ENCODE data around the gene ZFP30. TPM values are rescaled to one million over a fixed set of nuclear protein-coding genes. Genes with fewer than 3 reads are reported as not detected.
A peak's percentile ranks its signal among the peaks of the same experiment; 100 is the strongest.

ZFP30 gene
- total and polyA plus RNA-seq, 2 of the 13 experiments (the other 11 are each of a cell fraction or from before 2014, with no cell fraction given), result 3.4 to 19.2 TPM

DNA sequence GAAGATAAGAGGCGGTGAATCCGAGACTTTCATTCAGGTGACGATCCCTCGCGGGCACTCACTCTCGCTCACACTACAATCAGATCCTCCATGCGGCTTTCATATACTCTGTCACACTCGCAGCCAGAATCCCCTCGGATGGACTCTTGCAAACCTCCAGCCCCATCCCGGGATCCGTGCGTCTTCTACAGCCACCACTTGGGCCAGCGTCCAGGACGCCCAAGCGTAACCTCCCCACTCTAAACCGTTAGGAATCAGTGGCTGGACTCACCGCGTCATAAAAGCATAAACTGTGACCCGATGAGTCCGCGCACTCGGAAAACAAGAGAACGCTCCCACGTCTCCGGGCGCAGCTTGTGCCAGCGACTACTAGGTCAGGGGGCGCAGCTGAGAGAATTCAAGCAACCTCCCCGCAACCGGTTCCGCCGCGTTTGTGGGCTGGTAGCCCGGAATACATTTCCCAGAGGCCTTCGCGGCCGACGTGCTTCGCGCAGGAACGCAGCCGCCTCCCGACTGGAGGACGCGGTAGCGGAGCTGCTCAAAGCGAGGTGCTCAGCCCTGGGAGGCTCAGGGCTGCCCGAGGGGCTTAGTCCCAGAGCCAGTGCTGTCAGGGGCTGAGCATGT, 36.7 kb upstream of the ZFP30 start (continued):
- TF ChIP-seq, protein P1, sequence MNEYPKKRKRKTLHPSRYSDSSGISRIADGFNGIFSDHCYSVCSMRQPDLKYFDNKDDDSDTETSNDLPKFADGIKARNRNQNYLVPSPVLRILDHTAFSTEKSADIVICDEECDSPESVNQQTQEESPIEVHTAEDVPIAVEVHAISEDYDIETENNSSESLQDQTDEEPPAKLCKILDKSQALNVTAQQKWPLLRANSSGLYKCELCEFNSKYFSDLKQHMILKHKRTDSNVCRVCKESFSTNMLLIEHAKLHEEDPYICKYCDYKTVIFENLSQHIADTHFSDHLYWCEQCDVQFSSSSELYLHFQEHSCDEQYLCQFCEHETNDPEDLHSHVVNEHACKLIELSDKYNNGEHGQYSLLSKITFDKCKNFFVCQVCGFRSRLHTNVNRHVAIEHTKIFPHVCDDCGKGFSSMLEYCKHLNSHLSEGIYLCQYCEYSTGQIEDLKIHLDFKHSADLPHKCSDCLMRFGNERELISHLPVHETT (CRISPR knock-in tag; conservative IDR thresholded peaks at IDR 0.05), result peak; percentile 49; the same call in 1 of the 2 replicates
- TF ChIP-seq ZFP82 (CRISPR knock-in tag; IDR thresholded peaks at IDR 0.05; ENCODE audit: borderline replicate concordance) (0 out of 2 replicates have a peak, but pooled peaks have one; percentile 48), MYNN (CRISPR knock-in tag; IDR thresholded peaks at IDR 0.05; ENCODE audit: low read depth) (no peak), ZNF546 (CRISPR knock-in tag; conservative IDR thresholded peaks at IDR 0.05) (0 out of 2 replicates have a peak, but pooled peaks have one; percentile 57), ZNF589 (CRISPR knock-in tag; conservative IDR thresholded peaks at IDR 0.05) (no peak), XRCC5 (optimal IDR thresholded peaks at IDR 0.05; ENCODE audit: low read length) (no peak), ZSCAN30 (CRISPR knock-in tag; IDR thresholded peaks at IDR 0.05) (0 out of 2 replicates have a peak, but pooled peaks have one; percentile 26), ZBTB8A (CRISPR knock-in tag; IDR thresholded peaks at IDR 0.05; ENCODE audit: borderline replicate concordance, low read depth) (no peak), PAX8 (CRISPR knock-in tag; IDR thresholded peaks at IDR 0.05; ENCODE audit: borderline replicate concordance) (no peak), ZMYM4 (CRISPR knock-in tag; IDR thresholded peaks at IDR 0.05) (peak; percentile 91), ZNF234 (CRISPR knock-in tag; conservative IDR thresholded peaks at IDR 0.05) (no peak), STAT5B (CRISPR knock-in tag; IDR thresholded peaks at IDR 0.05) (no peak), ZMAT3 (CRISPR knock-in tag; conservative IDR thresholded peaks at IDR 0.05) (peak; percentile 68), NFKBIZ (CRISPR knock-in tag; IDR thresholded peaks at IDR 0.05) (peak; percentile 85), IKZF4 (CRISPR knock-in tag; IDR thresholded peaks at IDR 0.05; ENCODE audit: borderline replicate concordance, low read depth, not compliant biosample characterization) (no peak)
- TF ChIP-seq, protein P2, sequence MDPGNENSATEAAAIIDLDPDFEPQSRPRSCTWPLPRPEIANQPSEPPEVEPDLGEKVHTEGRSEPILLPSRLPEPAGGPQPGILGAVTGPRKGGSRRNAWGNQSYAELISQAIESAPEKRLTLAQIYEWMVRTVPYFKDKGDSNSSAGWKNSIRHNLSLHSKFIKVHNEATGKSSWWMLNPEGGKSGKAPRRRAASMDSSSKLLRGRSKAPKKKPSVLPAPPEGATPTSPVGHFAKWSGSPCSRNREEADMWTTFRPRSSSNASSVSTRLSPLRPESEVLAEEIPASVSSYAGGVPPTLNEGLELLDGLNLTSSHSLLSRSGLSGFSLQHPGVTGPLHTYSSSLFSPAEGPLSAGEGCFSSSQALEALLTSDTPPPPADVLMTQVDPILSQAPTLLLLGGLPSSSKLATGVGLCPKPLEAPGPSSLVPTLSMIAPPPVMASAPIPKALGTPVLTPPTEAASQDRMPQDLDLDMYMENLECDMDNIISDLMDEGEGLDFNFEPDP (CRISPR knock-in tag; conservative IDR thresholded peaks at IDR 0.05), result no peak
- TF ChIP-seq, protein P3, sequence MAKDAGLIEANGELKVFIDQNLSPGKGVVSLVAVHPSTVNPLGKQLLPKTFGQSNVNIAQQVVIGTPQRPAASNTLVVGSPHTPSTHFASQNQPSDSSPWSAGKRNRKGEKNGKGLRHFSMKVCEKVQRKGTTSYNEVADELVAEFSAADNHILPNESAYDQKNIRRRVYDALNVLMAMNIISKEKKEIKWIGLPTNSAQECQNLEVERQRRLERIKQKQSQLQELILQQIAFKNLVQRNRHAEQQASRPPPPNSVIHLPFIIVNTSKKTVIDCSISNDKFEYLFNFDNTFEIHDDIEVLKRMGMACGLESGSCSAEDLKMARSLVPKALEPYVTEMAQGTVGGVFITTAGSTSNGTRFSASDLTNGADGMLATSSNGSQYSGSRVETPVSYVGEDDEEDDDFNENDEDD (CRISPR knock-in tag; IDR thresholded peaks at IDR 0.05; ENCODE audit: borderline replicate concordance), result peak; percentile 50; the same call in 1 of the 2 replicates
- TF ChIP-seq, protein P4, sequence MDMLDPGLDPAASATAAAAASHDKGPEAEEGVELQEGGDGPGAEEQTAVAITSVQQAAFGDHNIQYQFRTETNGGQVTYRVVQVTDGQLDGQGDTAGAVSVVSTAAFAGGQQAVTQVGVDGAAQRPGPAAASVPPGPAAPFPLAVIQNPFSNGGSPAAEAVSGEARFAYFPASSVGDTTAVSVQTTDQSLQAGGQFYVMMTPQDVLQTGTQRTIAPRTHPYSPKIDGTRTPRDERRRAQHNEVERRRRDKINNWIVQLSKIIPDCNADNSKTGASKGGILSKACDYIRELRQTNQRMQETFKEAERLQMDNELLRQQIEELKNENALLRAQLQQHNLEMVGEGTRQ (IDR thresholded peaks at IDR 0.05; ENCODE audit: low read depth, low read length), result no peak
- TF ChIP-seq, protein P4 (CRISPR knock-in tag; IDR thresholded peaks at IDR 0.05; ENCODE audit: borderline replicate concordance), result no peak
- TF ChIP-seq, protein P5, sequence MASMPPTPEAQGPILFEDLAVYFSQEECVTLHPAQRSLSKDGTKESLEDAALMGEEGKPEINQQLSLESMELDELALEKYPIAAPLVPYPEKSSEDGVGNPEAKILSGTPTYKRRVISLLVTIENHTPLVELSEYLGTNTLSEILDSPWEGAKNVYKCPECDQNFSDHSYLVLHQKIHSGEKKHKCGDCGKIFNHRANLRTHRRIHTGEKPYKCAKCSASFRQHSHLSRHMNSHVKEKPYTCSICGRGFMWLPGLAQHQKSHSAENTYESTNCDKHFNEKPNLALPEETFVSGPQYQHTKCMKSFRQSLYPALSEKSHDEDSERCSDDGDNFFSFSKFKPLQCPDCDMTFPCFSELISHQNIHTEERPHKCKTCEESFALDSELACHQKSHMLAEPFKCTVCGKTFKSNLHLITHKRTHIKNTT (CRISPR knock-in tag; IDR thresholded peaks at IDR 0.05), result no peak
- TF ChIP-seq, protein P6, sequence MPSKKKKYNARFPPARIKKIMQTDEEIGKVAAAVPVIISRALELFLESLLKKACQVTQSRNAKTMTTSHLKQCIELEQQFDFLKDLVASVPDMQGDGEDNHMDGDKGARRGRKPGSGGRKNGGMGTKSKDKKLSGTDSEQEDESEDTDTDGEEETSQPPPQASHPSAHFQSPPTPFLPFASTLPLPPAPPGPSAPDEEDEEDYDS (CRISPR knock-in tag; IDR thresholded peaks at IDR 0.05), result peak; percentile 82
